ENCODE data around the gene CPED1. TPM values are rescaled to one million over a fixed set of nuclear protein-coding genes. Genes with fewer than 3 reads are reported as not detected.

The CPED1 gene
- total and polyA plus RNA-seq, 3 donors from 2014 or later = 7.4 to 13.1 (median 11.8) TPM

GRCh38 chr7:120990468-120991118, 2.1 kb downstream of the CPED1 start:
- H3K4me3 ChIP-seq = peak overlapping the region; percentile 43 to 62

GRCh38 chr7:120991161-120991560, 2.6 kb downstream of the CPED1 start:
- H3K27me3 ChIP-seq = no peaks in the 10 kb centered on the region
- DNase-seq = no peak
- no peaks in the 10 kb centered on the region for H3K4me1 ChIP-seq
- no peaks in the 10 kb centered on the region for H3K36me3 ChIP-seq (ENCODE audit: low read depth, missing control alignments)
- H3K9me3 ChIP-seq = no peaks in the 10 kb centered on the region
- H3K4me3 ChIP-seq = peak overlapping the region in 1 of 2 donors; percentile 43
- H3K27ac ChIP-seq = peak overlapping the region; percentile 69 to 90
- TF ChIP-seq POLR2A (IDR thresholded peaks at IDR 0.05) (no peak), CTCF (IDR thresholded peaks at IDR 0.05) (no peak)
- intact Hi-C loops (cut with DNase I; ENCODE audit: low total_unique reads) = no loop called here
- WGBS, 2 donors = 41 to 61% methylated on average over 1 of the region's 1 CpG

More at GRCh38 chr7:120990468-120991118, 2.1 kb downstream of the CPED1 start:
- Histone ChIP-seq H3K27ac (peak overlapping the region; percentile 69 to 90), H3K9me3 (no peaks in the 10 kb centered on the region), H3K4me1 (no peaks in the 10 kb centered on the region), H3K36me3 (ENCODE audit: low read depth, missing control alignments) (no peaks in the 10 kb centered on the region), H3K27me3 (no peaks in the 10 kb centered on the region)
- intact Hi-C loops (cut with DNase I; ENCODE audit: low total_unique reads) = no loop called here
- WGBS, 2 donors = 56 to 58% methylated on average over 6 of the region's 6 CpGs
- DNase-seq = no peak
- no peak for TF ChIP-seq CTCF (IDR thresholded peaks at IDR 0.05)
- no peak for TF ChIP-seq POLR2A (IDR thresholded peaks at IDR 0.05)

- TF ChIP-seq POLR2A (IDR thresholded peaks at IDR 0.05) = no peak
- TF ChIP-seq CTCF (IDR thresholded peaks at IDR 0.05) = no peak
- 37 to 49% methylated on average over 2 of the region's 2 CpGs for WGBS, 2 donors
- H3K4me3 ChIP-seq = no peak overlapping the region
Measured at GRCh38 chr7:120991581-120991980, 3.1 kb downstream of the CPED1 start.

GRCh38 chr7:120992272-120992964, 3.9 kb downstream of the CPED1 start:
- peak overlapping the region; percentile 19 to 90 for H3K27ac ChIP-seq
- intact Hi-C loops (cut with DNase I; ENCODE audit: low total_unique reads) = no loop called here
- H3K36me3 ChIP-seq (ENCODE audit: low read depth, missing control alignments) = no peaks in the 10 kb centered on the region
- DNase-seq = no peak
- H3K4me1 ChIP-seq = no peaks in the 10 kb centered on the region
- H3K4me3 ChIP-seq = no peak overlapping the region
- no peak for TF ChIP-seq POLR2A (IDR thresholded peaks at IDR 0.05)
- no peak for TF ChIP-seq CTCF (IDR thresholded peaks at IDR 0.05)
- no peaks in the 10 kb centered on the region for H3K27me3 ChIP-seq
- H3K9me3 ChIP-seq = no peaks in the 10 kb centered on the region

More at GRCh38 chr7:120991581-120991980, 3.1 kb downstream of the CPED1 start:
- Histone ChIP-seq H3K9me3 (no peaks in the 10 kb centered on the region), H3K4me1 (no peaks in the 10 kb centered on the region), H3K27me3 (no peaks in the 10 kb centered on the region), H3K27ac (peak overlapping the region; percentile 69 to 90), H3K36me3 (ENCODE audit: low read depth, missing control alignments) (no peaks in the 10 kb centered on the region)
- no peak for DNase-seq
- intact Hi-C loops (cut with DNase I; ENCODE audit: low total_unique reads) = no loop called here

Data from testis (tissue), 3 donors.